ENCODE measurements around the gene ALPP. TPM values are rescaled to one million over a fixed set of nuclear protein-coding genes. Genes with fewer than 3 reads are reported as not detected.
"Not testable (repeated sequence)": the region's sequence is repeated elsewhere in the genome, so short reads cannot be mapped to it uniquely, and the experiment has no call there.

ALPP gene
- total RNA-seq, 1 donor from 2014 or later = 6.0 TPM

GRCh38 chr2:232365621-232366321, 12.8 kb upstream of the ALPP start:
- H3K27ac ChIP-seq = no peak overlapping the region
- ATAC-seq (peak; percentile 61), DNase-seq (no peak)
- no peaks in the 10 kb centered on the region for H3K27me3 ChIP-seq (ENCODE audit: low read depth)
- H3K4me1 ChIP-seq = peaks cover 11% of the 10 kb centered on the region
- TF ChIP-seq, protein P1, sequence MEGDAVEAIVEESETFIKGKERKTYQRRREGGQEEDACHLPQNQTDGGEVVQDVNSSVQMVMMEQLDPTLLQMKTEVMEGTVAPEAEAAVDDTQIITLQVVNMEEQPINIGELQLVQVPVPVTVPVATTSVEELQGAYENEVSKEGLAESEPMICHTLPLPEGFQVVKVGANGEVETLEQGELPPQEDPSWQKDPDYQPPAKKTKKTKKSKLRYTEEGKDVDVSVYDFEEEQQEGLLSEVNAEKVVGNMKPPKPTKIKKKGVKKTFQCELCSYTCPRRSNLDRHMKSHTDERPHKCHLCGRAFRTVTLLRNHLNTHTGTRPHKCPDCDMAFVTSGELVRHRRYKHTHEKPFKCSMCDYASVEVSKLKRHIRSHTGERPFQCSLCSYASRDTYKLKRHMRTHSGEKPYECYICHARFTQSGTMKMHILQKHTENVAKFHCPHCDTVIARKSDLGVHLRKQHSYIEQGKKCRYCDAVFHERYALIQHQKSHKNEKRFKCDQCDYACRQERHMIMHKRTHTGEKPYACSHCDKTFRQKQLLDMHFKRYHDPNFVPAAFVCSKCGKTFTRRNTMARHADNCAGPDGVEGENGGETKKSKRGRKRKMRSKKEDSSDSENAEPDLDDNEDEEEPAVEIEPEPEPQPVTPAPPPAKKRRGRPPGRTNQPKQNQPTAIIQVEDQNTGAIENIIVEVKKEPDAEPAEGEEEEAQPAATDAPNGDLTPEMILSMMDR (IDR thresholded peaks at IDR 0.05) = no peak
- intact Hi-C loops (cut with DNase I) = no loop called here
- no peaks in the 10 kb centered on the region for H3K9me3 ChIP-seq
- H3K4me3 ChIP-seq = no peak overlapping the region
- H3K36me3 ChIP-seq = no peaks in the 10 kb centered on the region

DNA sequence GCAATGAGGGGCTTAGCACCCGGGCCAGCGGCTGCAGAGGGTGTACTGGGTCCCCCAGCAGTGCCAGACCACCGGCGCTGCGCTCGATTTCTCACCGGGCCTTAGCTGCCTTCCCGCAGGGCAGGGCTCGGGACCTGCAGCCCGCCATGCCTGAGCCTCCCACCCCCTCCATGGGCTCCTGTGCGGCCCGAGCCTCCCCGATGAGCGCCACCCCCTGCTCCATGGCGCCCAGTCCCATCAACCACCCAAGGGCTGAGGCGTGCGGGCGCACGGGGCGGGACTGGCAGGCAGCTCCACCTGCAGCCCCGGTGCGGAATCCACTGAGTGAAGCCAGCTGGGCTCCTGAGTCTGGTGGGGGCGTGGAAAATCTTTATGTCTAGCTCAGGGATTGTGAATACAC, 12.1 kb upstream of the ALPP start:
- H3K4me3 ChIP-seq; DNase-seq; H3K36me3 ChIP-seq; H3K27me3 ChIP-seq (ENCODE audit: low read depth); H3K27ac ChIP-seq; H3K9me3 ChIP-seq; intact Hi-C loops (cut with DNase I); ATAC-seq: not testable (repeated sequence)
- peaks cover 11% of the 10 kb centered on the region for H3K4me1 ChIP-seq

DNA sequence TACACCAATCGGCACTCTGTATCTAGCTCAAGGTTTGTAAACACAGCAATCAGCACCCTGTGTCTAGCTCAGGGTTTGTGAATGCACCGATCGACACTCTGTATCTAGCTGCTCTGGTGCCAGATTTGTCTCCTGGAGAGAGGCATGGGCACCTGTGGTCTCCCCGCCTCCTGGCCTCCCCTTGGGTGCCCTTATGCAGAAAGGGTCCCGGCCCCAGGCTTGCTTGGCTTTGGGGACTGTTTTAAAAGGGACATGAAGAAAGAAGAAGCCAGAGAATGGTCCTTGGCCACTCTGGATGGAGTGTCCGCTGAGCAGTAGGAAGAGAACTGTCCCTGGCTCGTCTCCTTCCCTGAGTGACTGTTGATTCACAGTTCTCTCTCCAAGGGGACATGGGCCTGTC, 11.5 kb upstream of the ALPP start:
- DNase-seq (no peak), ATAC-seq (no peak)
- H3K9me3 ChIP-seq = no peaks in the 10 kb centered on the region

GRCh38 chr2:232367591-232368233, 10.8 kb upstream of the ALPP start:
- Histone ChIP-seq H3K27me3 (ENCODE audit: low read depth) (no peaks in the 10 kb centered on the region), H3K27ac (no peak overlapping the region), H3K9me3 (no peaks in the 10 kb centered on the region), H3K36me3 (no peaks in the 10 kb centered on the region), H3K4me1 (peaks cover 11% of the 10 kb centered on the region), H3K4me3 (no peak overlapping the region)
- DNase-seq (no peak), ATAC-seq (peak; percentile 27 to 42)
- intact Hi-C loops (cut with DNase I) = no loop called here
- TF ChIP-seq, protein P1 (IDR thresholded peaks at IDR 0.05) = peak; percentile 19

More for the DNA sequence above, 11.5 kb upstream of the ALPP start:
- Histone ChIP-seq H3K27ac (no peak overlapping the region), H3K36me3 (no peaks in the 10 kb centered on the region), H3K27me3 (ENCODE audit: low read depth) (no peaks in the 10 kb centered on the region), H3K4me3 (no peak overlapping the region), H3K4me1 (peaks cover 11% of the 10 kb centered on the region)
- intact Hi-C loops (cut with DNase I) = no loop called here
- TF ChIP-seq, protein P1 (IDR thresholded peaks at IDR 0.05) = no peak

- intact Hi-C loops (cut with DNase I) = no loop called here
- Histone ChIP-seq H3K4me1 (peaks cover 11% of the 10 kb centered on the region), H3K27ac (no peak overlapping the region), H3K27me3 (ENCODE audit: low read depth) (no peaks in the 10 kb centered on the region), H3K4me3 (no peak overlapping the region), H3K9me3 (no peaks in the 10 kb centered on the region), H3K36me3 (no peaks in the 10 kb centered on the region)
- ATAC-seq (no peak), DNase-seq (no peak)
- TF ChIP-seq, protein P1 (IDR thresholded peaks at IDR 0.05) = no peak
These were observed 10.2 kb upstream of the ALPP start for GRCh38 chr2:232368311-232368731.
